ENCODE results near the gene GIGYF1. TPM values are rescaled to one million over a fixed set of nuclear protein-coding genes. Genes with fewer than 3 reads are reported as not detected.
"Not testable (repeated sequence)": the region's sequence is repeated elsewhere in the genome, so short reads cannot be mapped to it uniquely, and the experiment has no call there.

The GIGYF1 gene
- 36.9 TPM for total RNA-seq

- peak; percentile 41 to 72 (median 65) for DNase-seq (ENCODE audit: low read depth in 2 of 3, low spot score in 2 of 3)
Observed at GRCh38 chr7:100694098-100694745, at the start of gene GIGYF1. TSS of gene GIGYF1 (minus strand) at chr7:100694250. CDS start at chr7:100688238, 6,012 bp downstream.

- no peak for DNase-seq (ENCODE audit: low read depth in 2 of 3, low spot score in 2 of 3)
Observed at GRCh38 chr7:100739934-100740333, 45.9 kb upstream of the GIGYF1 start.

- DNase-seq (ENCODE audit: low read depth in 2 of 3, low spot score in 2 of 3): no peak
Observed at GRCh38 chr7:100736671-100737070, 42.6 kb upstream of the GIGYF1 start.

GRCh38 chr7:100735730-100736129 is 41.7 kb upstream of the GIGYF1 start:
- no peak for DNase-seq (ENCODE audit: low read depth in 2 of 3, low spot score in 2 of 3)

GRCh38 chr7:100731937-100732636 is 38.0 kb upstream of the GIGYF1 start:
- DNase-seq (ENCODE audit: low read depth in 2 of 3, low spot score in 2 of 3): no peak

GRCh38 chr7:100730136-100730800 is 36.2 kb upstream of the GIGYF1 start:
- no peak for DNase-seq (ENCODE audit: low read depth in 2 of 3, low spot score in 2 of 3)

- DNase-seq (ENCODE audit: low read depth in 2 of 3, low spot score in 2 of 3): no peak
Observed at GRCh38 chr7:100728196-100728595, 34.1 kb upstream of the GIGYF1 start.

- DNase-seq (ENCODE audit: low read depth in 2 of 3, low spot score in 2 of 3): no peak
Observed at GRCh38 chr7:100726996-100727761, 33.1 kb upstream of the GIGYF1 start.

GRCh38 chr7:100724364-100724763 is 30.3 kb upstream of the GIGYF1 start:
- DNase-seq (ENCODE audit: low read depth in 2 of 3, low spot score in 2 of 3): not testable (repeated sequence)

GRCh38 chr7:100723732-100724275 is 29.8 kb upstream of the GIGYF1 start:
- DNase-seq (ENCODE audit: low read depth in 2 of 3, low spot score in 2 of 3): no peak

GRCh38 chr7:100722480-100723212 is 28.6 kb upstream of the GIGYF1 start:
- DNase-seq (ENCODE audit: low read depth in 2 of 3, low spot score in 2 of 3): no peak

GRCh38 chr7:100721505-100721812 is 27.4 kb upstream of the GIGYF1 start:
- DNase-seq (ENCODE audit: low read depth in 2 of 3, low spot score in 2 of 3): no peak

- no peak for DNase-seq (ENCODE audit: low read depth in 2 of 3, low spot score in 2 of 3)
Observed at GRCh38 chr7:100720671-100721504, 26.8 kb upstream of the GIGYF1 start.

GRCh38 chr7:100720279-100720670 is 26.2 kb upstream of the GIGYF1 start, which contains the start of gene EPO:
TSS of gene EPO (plus strand) at chr7:100720468. CDS start at chr7:100720981, 513 bp downstream.
- peak in 1 of 3 donors; percentile 16 for DNase-seq (ENCODE audit: low read depth in 2 of 3, low spot score in 2 of 3)

- DNase-seq (ENCODE audit: low read depth in 2 of 3, low spot score in 2 of 3): peak in 2 of 3 donors; percentile 18 to 52
Observed at GRCh38 chr7:100719523-100720278, 25.7 kb upstream of the GIGYF1 start.

- not testable (repeated sequence) for DNase-seq (ENCODE audit: low read depth in 2 of 3, low spot score in 2 of 3)
Observed at GRCh38 chr7:100717073-100717472, 23.0 kb upstream of the GIGYF1 start.

- no peak for DNase-seq (ENCODE audit: low read depth in 2 of 3, low spot score in 2 of 3)
Observed at GRCh38 chr7:100714725-100715124, 20.7 kb upstream of the GIGYF1 start.

GRCh38 chr7:100711369-100711768 is 17.3 kb upstream of the GIGYF1 start:
- DNase-seq (ENCODE audit: low read depth in 2 of 3, low spot score in 2 of 3): no peak
